Measurements from ENCODE around the gene GID8. TPM values are rescaled to one million over a fixed set of nuclear protein-coding genes. Genes with fewer than 3 reads are reported as not detected.
A peak's percentile ranks its signal among the peaks of the same experiment; 100 is the strongest.

Gene GID8
- total RNA-seq, 4 donors from 2014 or later, result 22.4 to 30.1 (median 25.6) TPM

GRCh38 chr20:62951896-62952372 is 14.0 kb downstream of the GID8 start:
- no peak for DNase-seq (ENCODE audit: extremely low spot score)
- H3K4me3 ChIP-seq, result peak overlapping the region; percentile 46 to 58 (median 49)
- TF ChIP-seq EP300 (IDR thresholded peaks at IDR 0.05) (no peak), POLR2A (IDR thresholded peaks at IDR 0.05; ENCODE audit: low read depth) (no peak), POLR2AphosphoS5 (IDR thresholded peaks at IDR 0.05) (no peak), CTCF (IDR thresholded peaks at IDR 0.05) (no peak)

GRCh38 chr20:62952373-62952967 is 14.5 kb downstream of the GID8 start, which contains the start of gene SLC17A9:
Gene SLC17A9 (plus strand): TSS chr20:62952709. CDS start chr20:62952831, 122 bp downstream.
- Histone ChIP-seq H3K9me3 (no peaks in the 10 kb centered on the region), H3K36me3 (peaks cover 0 to 35% (median 29%) of the 10 kb centered on the region in 4 donors), H3K27ac (replicated peaks in 1 of 4) (peak within 1 kb of the TSS; percentile 90 to 96 (median 94)), H3K4me3 (peak within 1 kb of the TSS; percentile 46 to 58 (median 49)), H3K27me3 (no peaks in the 10 kb centered on the region), H3K4me1 (peaks cover 28 to 32% (median 31%) of the 10 kb centered on the region in 4 donors)
- intact Hi-C loops (cut with DNase I), result loop anchor here (10.0 kb wide), 1 partner anchor 262 kb away; the partner anchor contains the start of gene YTHDF1
- WGBS, result 34% methylated on average over 3 of the region's 37 CpGs
- no peak for DNase-seq (ENCODE audit: extremely low spot score)
- TF ChIP-seq EP300 (IDR thresholded peaks at IDR 0.05) (no peak), POLR2AphosphoS5 (IDR thresholded peaks at IDR 0.05) (peak in 1 of 2 donors; percentile 44), CTCF (IDR thresholded peaks at IDR 0.05) (peak in 1 of 3 experiments; percentile 15), POLR2A (IDR thresholded peaks at IDR 0.05; ENCODE audit: low read depth) (no peak)

More at GRCh38 chr20:62951896-62952372, 14.0 kb downstream of the GID8 start:
- 88% methylated on average over 8 of the region's 8 CpGs for WGBS
- Histone ChIP-seq H3K4me1 (peaks cover 28 to 32% (median 31%) of the 10 kb centered on the region in 4 donors), H3K27me3 (no peaks in the 10 kb centered on the region), H3K36me3 (peaks cover 3 to 40% (median 30%) of the 10 kb centered on the region in 4 donors), H3K9me3 (no peaks in the 10 kb centered on the region), H3K27ac (replicated peaks in 1 of 4) (peak overlapping the region; percentile 90 to 96 (median 94))
- intact Hi-C loops (cut with DNase I), result loop anchor here (10.0 kb wide), 1 partner anchor 263 kb away; the partner anchor contains the start of gene YTHDF1

GRCh38 chr20:62952968-62953838 is 15.3 kb downstream of the GID8 start:
- DNase-seq (ENCODE audit: extremely low spot score), result no peak
- peaks cover 28 to 32% (median 31%) of the 10 kb centered on the region in 4 donors for H3K4me1 ChIP-seq
- TF ChIP-seq EP300 (IDR thresholded peaks at IDR 0.05), result no peak
- H3K9me3 ChIP-seq, result no peaks in the 10 kb centered on the region
- peaks cover 0 to 27% (median 24%) of the 10 kb centered on the region in 4 donors for H3K36me3 ChIP-seq
- intact Hi-C loops (cut with DNase I), result loop anchor here (10.0 kb wide), 1 partner anchor 262 kb away; the partner anchor contains the start of gene YTHDF1
- H3K27me3 ChIP-seq, result no peaks in the 10 kb centered on the region
- peak overlapping the region; percentile 46 to 58 (median 49) for H3K4me3 ChIP-seq
- peak overlapping the region; percentile 90 to 96 (median 94) for H3K27ac ChIP-seq (replicated peaks in 1 of 4)
- 56% methylated on average over 10 of the region's 19 CpGs for WGBS

GRCh38 chr20:62953839-62954703 is 16.1 kb downstream of the GID8 start:
- H3K27me3 ChIP-seq, result no peaks in the 10 kb centered on the region
- H3K9me3 ChIP-seq, result no peaks in the 10 kb centered on the region
- peak overlapping the region; percentile 90 to 96 (median 94) for H3K27ac ChIP-seq (replicated peaks in 1 of 4)
- 7% methylated on average over 27 of the region's 32 CpGs for WGBS
- H3K4me1 ChIP-seq, result peaks cover 28 to 32% (median 31%) of the 10 kb centered on the region in 4 donors
- H3K4me3 ChIP-seq, result peak overlapping the region; percentile 46 to 58 (median 49)
- no peak for DNase-seq (ENCODE audit: extremely low spot score)
- intact Hi-C loops (cut with DNase I), result loop anchor here (10.0 kb wide), 1 partner anchor 261 kb away; the partner anchor contains the start of gene YTHDF1
- H3K36me3 ChIP-seq, result peaks cover 0 to 30% (median 18%) of the 10 kb centered on the region in 4 donors
- peak; percentile 54 to 66 for TF ChIP-seq POLR2AphosphoS5 (IDR thresholded peaks at IDR 0.05)
- TF ChIP-seq POLR2A (IDR thresholded peaks at IDR 0.05; ENCODE audit: low read depth), result no peak

All from esophagus muscularis mucosa (tissue), 4 donors.